RWPE2 (cell line): ENCODE measurements around the gene MYDGF.
A peak's percentile ranks its signal among the peaks of the same experiment; 100 is the strongest.

Source experiments
- ATAC-seq: fragments of 200-7000 bp; cut with Tn5 transposase; 3 replicates; pipeline ENCODE4 v1.9.1; 2021; ENCODE audit warnings: low read depth
- DNase-seq: peaks from one replicate; pipeline ENCODE4 v3.0.0-alpha.2; 2020; ENCODE audit warnings: low spot score
- H3K27ac ChIP-seq: fragments of 450-650 bp; 2 replicates; pipeline ENCODE4 v1.5.1; 2017; ENCODE audit warnings: mild to moderate bottlenecking; ENCODE audit not compliant: poor library complexity, severe bottlenecking
- H3K27me3 ChIP-seq: fragments of 250-450 bp; sonication (Bioruptor Pico); 2 replicates; pipeline ENCODE4 v1.5.1; 2021; ENCODE audit warnings: mild to moderate bottlenecking, moderate library complexity; ENCODE audit not compliant: insufficient read depth, poor library complexity, severe bottlenecking
- H3K36me3 ChIP-seq: fragments of 250-450 bp; sonication (Bioruptor Pico); 2 replicates; pipeline ENCODE4 v1.5.1; 2020; ENCODE audit warnings: low read depth, mild to moderate bottlenecking, moderate library complexity
- H3K4me1 ChIP-seq: fragments of 250-450 bp; sonication (Bioruptor Pico); 2 replicates; pipeline ENCODE4 v1.5.1; 2021; ENCODE audit warnings: mild to moderate bottlenecking, moderate library complexity; ENCODE audit not compliant: insufficient read depth, poor library complexity, severe bottlenecking
- H3K4me3 ChIP-seq: fragments of 250-450 bp; sonication (Bioruptor Pico); 2 replicates; pipeline ENCODE4 v1.5.1; 2021; ENCODE audit warnings: mild to moderate bottlenecking, moderate library complexity; ENCODE audit not compliant: severe bottlenecking
- H3K9me3 ChIP-seq: fragments of 250-450 bp; sonication (Bioruptor Pico); 2 replicates; pipeline ENCODE4 v1.5.1; 2021; ENCODE audit warnings: mild to moderate bottlenecking, moderate library complexity; ENCODE audit not compliant: severe bottlenecking
- TF ChIP-seq, protein P1 (sequence below): fragments of 450-650 bp; IDR thresholded peaks from one replicate; pipeline ENCODE4 v1.5.1; 2017; ENCODE audit warnings: mild to moderate bottlenecking, moderate library complexity; ENCODE audit not compliant: poor library complexity, severe bottlenecking

MYDGF gene

DNA sequence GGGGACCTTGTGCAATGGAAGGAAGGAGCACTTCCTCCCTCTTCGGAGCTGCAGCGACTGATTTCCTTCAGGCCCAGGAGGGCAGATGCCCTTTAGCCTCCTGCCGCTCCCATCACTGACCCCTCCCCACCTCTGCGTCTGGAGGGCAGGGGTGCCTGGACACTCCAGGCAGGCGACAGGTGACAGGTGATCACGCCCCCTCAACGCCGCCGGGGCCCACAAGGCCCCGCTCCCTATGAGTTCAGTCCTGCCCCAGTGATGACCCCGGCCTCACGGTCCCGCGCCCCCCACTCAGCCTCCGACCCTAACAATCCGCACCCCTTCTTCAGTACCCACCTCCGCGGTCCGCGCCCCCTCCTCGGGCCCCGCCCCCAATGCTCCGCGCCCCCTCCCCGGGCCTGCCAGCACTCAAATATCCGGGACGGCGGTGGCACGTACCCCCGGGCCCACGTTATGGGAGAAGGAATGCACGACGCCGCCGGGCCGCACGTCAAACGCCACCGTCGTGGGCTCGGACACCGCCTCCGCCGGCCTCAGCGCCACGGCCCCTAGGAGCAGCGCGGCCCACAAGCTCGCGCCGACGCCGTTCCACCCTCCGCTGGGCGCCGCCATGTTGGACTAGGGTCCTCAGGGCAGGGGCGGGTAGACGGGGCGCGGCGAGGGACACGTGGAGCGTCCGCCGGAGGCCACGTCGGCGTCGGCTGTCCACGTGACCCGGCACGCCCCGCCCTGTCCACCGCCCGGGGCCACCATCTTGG is at the start of gene MYDGF:
MYDGF (minus strand) TSS at position 620 of the 758 bp plus-strand sequence; CDS start at position 612, 8 bp downstream.
- peak within 1 kb of the TSS; percentile 63 for H3K27ac ChIP-seq
- H3K36me3 ChIP-seq: peaks cover 42% of the 10 kb centered on the region
- TF ChIP-seq, protein P1, sequence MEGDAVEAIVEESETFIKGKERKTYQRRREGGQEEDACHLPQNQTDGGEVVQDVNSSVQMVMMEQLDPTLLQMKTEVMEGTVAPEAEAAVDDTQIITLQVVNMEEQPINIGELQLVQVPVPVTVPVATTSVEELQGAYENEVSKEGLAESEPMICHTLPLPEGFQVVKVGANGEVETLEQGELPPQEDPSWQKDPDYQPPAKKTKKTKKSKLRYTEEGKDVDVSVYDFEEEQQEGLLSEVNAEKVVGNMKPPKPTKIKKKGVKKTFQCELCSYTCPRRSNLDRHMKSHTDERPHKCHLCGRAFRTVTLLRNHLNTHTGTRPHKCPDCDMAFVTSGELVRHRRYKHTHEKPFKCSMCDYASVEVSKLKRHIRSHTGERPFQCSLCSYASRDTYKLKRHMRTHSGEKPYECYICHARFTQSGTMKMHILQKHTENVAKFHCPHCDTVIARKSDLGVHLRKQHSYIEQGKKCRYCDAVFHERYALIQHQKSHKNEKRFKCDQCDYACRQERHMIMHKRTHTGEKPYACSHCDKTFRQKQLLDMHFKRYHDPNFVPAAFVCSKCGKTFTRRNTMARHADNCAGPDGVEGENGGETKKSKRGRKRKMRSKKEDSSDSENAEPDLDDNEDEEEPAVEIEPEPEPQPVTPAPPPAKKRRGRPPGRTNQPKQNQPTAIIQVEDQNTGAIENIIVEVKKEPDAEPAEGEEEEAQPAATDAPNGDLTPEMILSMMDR: no peak
- ATAC-seq (peak; percentile 83), DNase-seq (peak; percentile 92)
- no peaks in the 10 kb centered on the region for H3K9me3 ChIP-seq
- peak within 1 kb of the TSS; percentile 81 for H3K4me3 ChIP-seq
- peaks cover 22% of the 10 kb centered on the region for H3K4me1 ChIP-seq
- H3K27me3 ChIP-seq: no peaks in the 10 kb centered on the region

DNA sequence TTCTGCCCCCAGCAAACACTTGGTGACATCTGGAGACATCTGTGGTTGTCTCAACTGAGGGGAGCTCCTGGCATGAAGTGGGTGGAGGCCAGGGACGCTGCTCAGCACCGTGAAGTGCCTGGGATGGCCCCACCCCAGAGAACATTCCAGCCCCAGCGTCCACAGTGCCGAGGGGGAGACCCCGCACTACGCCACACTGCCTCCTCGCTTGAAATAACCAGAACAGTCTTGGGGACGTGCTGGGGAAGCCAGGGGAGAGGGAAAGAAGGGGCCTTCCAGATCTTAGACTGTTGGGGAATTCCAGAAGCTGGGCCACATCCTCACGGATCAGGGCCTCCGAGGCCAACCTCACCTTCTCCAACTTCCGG is 49.3 kb upstream of the MYDGF start:
- no peak for DNase-seq
- Histone ChIP-seq H3K4me1 (peaks cover 19% of the 10 kb centered on the region), H3K9me3 (no peaks in the 10 kb centered on the region), H3K27ac (peak overlapping the region; percentile 99), H3K4me3 (no peak overlapping the region), H3K36me3 (peaks cover 76% of the 10 kb centered on the region), H3K27me3 (no peaks in the 10 kb centered on the region)
- TF ChIP-seq, protein P1: no peak
- ATAC-seq: no peak

DNA sequence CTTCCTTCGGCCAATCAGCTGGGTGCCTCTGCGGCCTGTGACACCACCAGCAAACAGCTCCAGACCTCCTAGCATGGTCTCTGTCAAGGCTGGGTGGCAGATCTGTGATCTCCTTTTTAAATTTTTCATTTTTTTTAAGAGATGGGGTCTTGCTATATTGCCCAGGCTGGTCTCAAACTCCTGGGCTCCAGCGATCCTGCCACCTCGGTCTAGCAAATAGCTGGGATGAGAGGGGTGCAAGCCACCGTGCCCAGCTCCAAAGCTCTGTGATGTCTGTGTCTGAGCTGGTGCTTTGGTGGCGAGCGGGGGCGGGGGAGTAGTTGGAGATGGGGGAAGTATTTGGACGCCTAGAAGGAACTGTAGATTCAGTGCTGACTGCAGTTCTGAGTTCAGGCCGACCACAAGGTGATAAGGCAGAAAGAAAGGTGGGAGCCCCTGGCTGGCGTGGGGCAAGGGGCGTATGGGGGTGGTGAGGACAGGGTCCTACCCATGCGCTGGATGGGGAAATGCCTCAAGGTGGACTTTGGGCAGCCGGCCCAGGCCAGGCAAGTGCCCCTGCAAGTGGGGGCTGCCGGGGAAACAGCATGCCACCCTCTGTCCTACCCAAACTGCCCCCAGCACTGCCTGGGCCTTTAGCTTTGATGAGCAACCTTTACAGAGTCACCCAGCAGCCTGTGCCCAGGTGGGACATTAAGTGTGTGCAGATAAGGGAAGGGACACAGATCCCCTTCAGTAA is 48.0 kb upstream of the MYDGF start:
- Histone ChIP-seq H3K4me1 (peaks cover 28% of the 10 kb centered on the region), H3K9me3 (no peaks in the 10 kb centered on the region), H3K27ac (peak overlapping the region; percentile 99), H3K4me3 (no peak overlapping the region), H3K27me3 (no peaks in the 10 kb centered on the region), H3K36me3 (peaks cover 87% of the 10 kb centered on the region)
- DNase-seq (no peak), ATAC-seq (no peak)
- TF ChIP-seq, protein P1: no peak

DNA sequence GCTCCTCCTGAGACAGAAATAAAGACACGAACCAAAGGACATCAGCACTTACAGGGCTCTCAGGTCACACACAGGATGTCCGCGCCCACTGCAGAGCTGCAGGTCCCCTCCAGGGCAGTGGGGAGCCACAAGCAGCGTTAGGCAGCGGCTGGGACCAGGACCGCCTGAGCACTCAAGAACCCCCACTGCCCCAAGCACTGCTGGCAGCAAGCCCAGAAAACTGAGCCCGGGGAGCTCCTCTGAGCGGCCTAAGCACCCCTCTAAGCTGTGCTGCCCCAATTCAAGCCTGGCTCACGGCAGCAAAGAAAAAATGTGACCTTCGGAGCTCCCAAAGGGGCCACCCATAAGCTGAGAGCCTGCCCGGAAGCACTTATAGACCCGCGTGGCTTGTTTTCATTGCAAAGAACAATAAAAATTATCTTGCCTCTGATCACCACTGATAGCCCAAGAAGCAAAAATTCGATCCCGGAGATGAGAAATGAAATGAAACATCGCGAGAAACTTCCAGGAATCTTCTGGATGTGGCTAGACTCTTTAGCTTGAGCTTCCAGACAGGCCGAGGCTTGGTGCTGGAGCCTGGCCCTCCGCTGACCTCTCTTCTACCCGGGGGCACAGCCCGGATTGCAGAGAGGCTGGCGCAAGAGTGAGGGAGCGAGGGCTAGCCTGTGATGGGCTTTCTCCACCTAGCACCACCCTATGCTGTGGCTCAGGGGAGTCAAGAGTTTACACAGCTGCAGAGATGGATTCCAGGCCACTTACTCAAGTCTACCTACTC is 47.2 kb upstream of the MYDGF start:
- TF ChIP-seq, protein P1: peak; percentile 14
- Histone ChIP-seq H3K36me3 (peaks cover 92% of the 10 kb centered on the region), H3K27ac (peak overlapping the region; percentile 99), H3K4me1 (peaks cover 34% of the 10 kb centered on the region), H3K4me3 (peak overlapping the region; percentile 16), H3K27me3 (no peaks in the 10 kb centered on the region), H3K9me3 (no peaks in the 10 kb centered on the region)
- DNase-seq: peak; percentile 95
- peak; percentile 79 for ATAC-seq
